Motor neuron (in vitro differentiated cells): ENCODE measurements around the gene NDUFS4. TPM values are rescaled to one million over a fixed set of nuclear protein-coding genes. Genes with fewer than 3 reads are reported as not detected.
A peak's percentile ranks its signal among the peaks of the same experiment; 100 is the strongest.

ENCODE experiments used
- ATAC-seq, 8 experiments: fragments of 200-7000 bp; cut with Tn5 transposase; replicated peaks in 6 of 8; 2 replicates each; pipeline ENCODE4 v1.8.0; 2021; ENCODE audit warnings: mild to moderate bottlenecking in 8 of 8, moderate library complexity in 8 of 8
- H3K27ac ChIP-seq, 2 donors: fragments of 250-450 bp; sonication (Bioruptor Pico); 2 replicates each; pipeline ENCODE4 v1.9.0; 2021; ENCODE audit warnings: antibody characterized with exemption in 2 of 2, mild to moderate bottlenecking in 2 of 2, moderate library complexity in 1 of 2
- H3K4me1 ChIP-seq, 2 donors: fragments of 250-450 bp; sonication (Bioruptor Pico); replicated peaks in 1 of 2; 2 replicates each; pipeline ENCODE4 v1.6.1; 2021; ENCODE audit warnings: antibody characterized with exemption in 2 of 2, mild to moderate bottlenecking in 2 of 2, moderate library complexity in 1 of 2
- H3K4me3 ChIP-seq, 5 donors: fragments of 250-450 bp; sonication (Bioruptor Pico); 2 replicates each; pipeline ENCODE4 v1.9.0; 2021; ENCODE audit warnings: antibody characterized with exemption in 5 of 5, mild to moderate bottlenecking in 5 of 5, moderate library complexity in 4 of 5
- WGBS, 10 experiments: fragments of 450-650 bp; shearing (Covaris generic); methylation state at CpG; one replicate each; pipeline ENCODE4 v1.0.0; 2022; 5-methylcytosine and 5-hydroxymethylcytosine counted together
- in situ Hi-C, 9 experiments: fragments of 400-800 bp; cut with MboI; loops; one replicate each; pipeline ENCODE4 v1.15.0; 2021; ENCODE audit warnings: low sequenced_read_pairs in 9 of 9, low pct_unique_long_range_greater_than_20kb in 2 of 9; ENCODE audit not compliant: unreplicated experiment in 9 of 9
- total RNA-seq, 8 experiments: library from RNA; unstranded; fragments of 300-600 nt; gene quantifications; 2 replicates each; pipeline versions ENCODE4 v1.2.3 to v1.2.4, GENCODE V29; 2022

Gene NDUFS4
- total RNA-seq, 8 experiments from 2014 or later = 95.0 to 205 (median 161) TPM

- 67 to 95% (median 80%) methylated on average over 1 to 3 of the region's 3 CpGs for WGBS, 10 experiments
- no peaks in the 10 kb centered on the region for H3K4me1 ChIP-seq
- H3K27ac ChIP-seq = no peak overlapping the region
- in situ Hi-C loops = no loop called here
- no peak overlapping the region for H3K4me3 ChIP-seq
- no peak for ATAC-seq
Observed at GRCh38 chr5:53554444-53554843, 6.0 kb upstream of the NDUFS4 start.

GRCh38 chr5:53555160-53555559 lies 5.3 kb upstream of the NDUFS4 start:
- Histone ChIP-seq H3K4me3 (no peak overlapping the region), H3K4me1 (no peaks in the 10 kb centered on the region), H3K27ac (no peak overlapping the region)
- ATAC-seq = no peak
- in situ Hi-C loops = no loop called here

GRCh38 chr5:53556001-53556400 lies 4.4 kb upstream of the NDUFS4 start:
- H3K4me1 ChIP-seq = no peaks in the 10 kb centered on the region
- no peak overlapping the region for H3K27ac ChIP-seq
- H3K4me3 ChIP-seq = no peak overlapping the region
- no peak for ATAC-seq
- in situ Hi-C loops = no loop called here

- no peak for ATAC-seq
- H3K27ac ChIP-seq = no peak overlapping the region
- no peak overlapping the region for H3K4me3 ChIP-seq
- in situ Hi-C loops = no loop called here
- H3K4me1 ChIP-seq = peaks cover 3 to 10% of the 10 kb centered on the region in 2 donors
- WGBS, 10 experiments = 42 to 100% (median 100%) methylated on average over 1 to 2 of the region's 2 CpGs; no CpG with 5 or more reads in 3 of the 10 experiments
Observed at GRCh38 chr5:53557386-53557785, 3.1 kb upstream of the NDUFS4 start.

GRCh38 chr5:53558966-53559365 lies 1.5 kb upstream of the NDUFS4 start:
- H3K4me3 ChIP-seq = no peak overlapping the region
- ATAC-seq = no peak
- in situ Hi-C loops = no loop called here
- no peak overlapping the region for H3K27ac ChIP-seq
- peaks cover 3 to 12% of the 10 kb centered on the region in 2 donors for H3K4me1 ChIP-seq

GRCh38 chr5:53560028-53560427 lies 411 bp upstream of the NDUFS4 start:
- Histone ChIP-seq H3K27ac (peak overlapping the region; percentile 89 to 96), H3K4me3 (peak overlapping the region; percentile 45 to 94 (median 61)), H3K4me1 (peaks cover 3 to 12% of the 10 kb centered on the region in 2 donors)
- peak in 3 of 8 experiments; percentile 16 to 32 (median 25) for ATAC-seq
- 0 to 45% (median 12%) methylated on average over 2 to 5 of the region's 5 CpGs for WGBS, 10 experiments
- in situ Hi-C loops = no loop called here

GRCh38 chr5:53568401-53568800 lies 8.0 kb downstream of the NDUFS4 start:
- no peak for ATAC-seq
- H3K27ac ChIP-seq = no peak overlapping the region
- in situ Hi-C loops = no loop called here
- no peaks in the 10 kb centered on the region for H3K4me1 ChIP-seq
- no peak overlapping the region for H3K4me3 ChIP-seq

- Histone ChIP-seq H3K4me1 (no peaks in the 10 kb centered on the region), H3K27ac (no peak overlapping the region), H3K4me3 (no peak overlapping the region)
- ATAC-seq = peak in 2 of 8 experiments; percentile 25 to 43
- in situ Hi-C loops = no loop called here
- WGBS, 10 experiments = 0 to 86% (median 57%) methylated on average over 1 of the region's 1 CpG; no CpG with 5 or more reads in 1 of the 10 experiments
Observed at GRCh38 chr5:53568871-53569270, 8.4 kb downstream of the NDUFS4 start.

GRCh38 chr5:53569453-53569852 lies 9.0 kb downstream of the NDUFS4 start:
- 74 to 100% (median 93%) methylated on average over 2 to 4 of the region's 4 CpGs for WGBS, 10 experiments
- H3K4me1 ChIP-seq = no peaks in the 10 kb centered on the region
- in situ Hi-C loops = no loop called here
- no peak overlapping the region for H3K4me3 ChIP-seq
- H3K27ac ChIP-seq = no peak overlapping the region
- ATAC-seq = no peak

- Histone ChIP-seq H3K27ac (no peak overlapping the region), H3K4me1 (no peaks in the 10 kb centered on the region), H3K4me3 (no peak overlapping the region)
- no peak for ATAC-seq
- 22 to 100% (median 80%) methylated on average over 1 of the region's 1 CpG; no CpG with 5 or more reads in 3 of the 10 experiments for WGBS, 10 experiments
- in situ Hi-C loops = no loop called here
Observed at GRCh38 chr5:53571403-53571802, 11.0 kb downstream of the NDUFS4 start.

- Histone ChIP-seq H3K4me3 (no peak overlapping the region), H3K4me1 (no peaks in the 10 kb centered on the region), H3K27ac (no peak overlapping the region)
- ATAC-seq = no peak
- 89 to 100% (median 100%) methylated on average over 1 to 3 of the region's 3 CpGs; no CpG with 5 or more reads in 2 of the 10 experiments for WGBS, 10 experiments
- in situ Hi-C loops = no loop called here
Observed at GRCh38 chr5:53575101-53575500, 14.7 kb downstream of the NDUFS4 start.

- Histone ChIP-seq H3K4me1 (no peaks in the 10 kb centered on the region), H3K27ac (no peak overlapping the region), H3K4me3 (no peak overlapping the region)
- in situ Hi-C loops = no loop called here
- no peak for ATAC-seq
Observed at GRCh38 chr5:53575831-53576230, 15.4 kb downstream of the NDUFS4 start.

GRCh38 chr5:53576674-53577073 lies 16.2 kb downstream of the NDUFS4 start:
- no peak overlapping the region for H3K4me3 ChIP-seq
- H3K4me1 ChIP-seq = no peaks in the 10 kb centered on the region
- 60 to 100% (median 100%) methylated on average over 1 to 2 of the region's 2 CpGs; no CpG with 5 or more reads in 2 of the 10 experiments for WGBS, 10 experiments
- in situ Hi-C loops = no loop called here
- ATAC-seq = no peak
- no peak overlapping the region for H3K27ac ChIP-seq

- no peak overlapping the region for H3K27ac ChIP-seq
- in situ Hi-C loops = no loop called here
- no peaks in the 10 kb centered on the region for H3K4me1 ChIP-seq
- H3K4me3 ChIP-seq = no peak overlapping the region
- 93 to 100% (median 97%) methylated on average over 2 to 4 of the region's 4 CpGs for WGBS, 10 experiments
- no peak for ATAC-seq
Observed at GRCh38 chr5:53578854-53579253, 18.4 kb downstream of the NDUFS4 start.

GRCh38 chr5:53580547-53580946 lies 20.1 kb downstream of the NDUFS4 start:
- no peaks in the 10 kb centered on the region for H3K4me1 ChIP-seq
- no peak overlapping the region for H3K4me3 ChIP-seq
- in situ Hi-C loops = no loop called here
- no peak overlapping the region for H3K27ac ChIP-seq
- WGBS, 10 experiments = 80 to 98% (median 94%) methylated on average over 1 to 7 of the region's 7 CpGs; no CpG with 5 or more reads in 1 of the 10 experiments
- ATAC-seq = no peak
